ENCODE measurements around the gene APC. TPM values are rescaled to one million over a fixed set of nuclear protein-coding genes. Genes with fewer than 3 reads are reported as not detected.
A peak's percentile ranks its signal among the peaks of the same experiment; 100 is the strongest.
"Not testable (repeated sequence)": the region's sequence is repeated elsewhere in the genome, so short reads cannot be mapped to it uniquely, and the experiment has no call there.

Gene APC
- total RNA-seq, 1 donor from 2014 or later, result 35.6 TPM

- intact Hi-C loops (cut with DNase I), result no loop called here
- no peak for ATAC-seq
These were observed 86.0 kb downstream of the APC start for GRCh38 chr5:112823656-112824055.

GRCh38 chr5:112824197-112824596 lies 86.5 kb downstream of the APC start:
- no peak for DNase-seq (ENCODE audit: missing footprints)
- intact Hi-C loops (cut with DNase I), result no loop called here
- ATAC-seq, result no peak

More at GRCh38 chr5:112823656-112824055, 86.0 kb downstream of the APC start:
- no peak for DNase-seq (ENCODE audit: missing footprints)

GRCh38 chr5:112830378-112830777 lies 92.7 kb downstream of the APC start:
- DNase-seq (ENCODE audit: missing footprints) (no peak), ATAC-seq (no peak)

GRCh38 chr5:112833971-112834370 lies 96.3 kb downstream of the APC start:
- intact Hi-C loops (cut with DNase I), result no loop called here
- ATAC-seq, result no peak
- no peak for DNase-seq (ENCODE audit: missing footprints)

More at GRCh38 chr5:112830378-112830777, 92.7 kb downstream of the APC start:
- intact Hi-C loops (cut with DNase I), result no loop called here

GRCh38 chr5:112844489-112844888 lies 106.8 kb downstream of the APC start:
- intact Hi-C loops (cut with DNase I), result no loop called here
- DNase-seq (ENCODE audit: missing footprints), result no peak
- no peak for ATAC-seq

GRCh38 chr5:112846556-112846955 lies 108.9 kb downstream of the APC start:
- ATAC-seq, result no peak
- intact Hi-C loops (cut with DNase I), result loop anchor here (5.0 kb wide), 2 partner anchors 76 to 294 kb away; partner anchors contain the start of gene REEP5

GRCh38 chr5:112847306-112847705 lies 109.6 kb downstream of the APC start:
- intact Hi-C loops (cut with DNase I), result loop anchor here (5.0 kb wide), 2 partner anchors 75 to 295 kb away; partner anchors contain the start of gene REEP5

More at GRCh38 chr5:112846556-112846955, 108.9 kb downstream of the APC start:
- DNase-seq (ENCODE audit: missing footprints), result no peak

GRCh38 chr5:112848116-112848811 lies 110.6 kb downstream of the APC start:
- DNase-seq (ENCODE audit: missing footprints) (no peak), ATAC-seq (peak; percentile 87)
- intact Hi-C loops (cut with DNase I), result loop anchor here (5.0 kb wide), 2 partner anchors 74 to 296 kb away; partner anchors contain the start of gene REEP5

More at GRCh38 chr5:112847306-112847705, 109.6 kb downstream of the APC start:
- DNase-seq (ENCODE audit: missing footprints) (no peak), ATAC-seq (no peak)

GRCh38 chr5:112849912-112850311 lies 112.2 kb downstream of the APC start:
- ATAC-seq, result no peak
- intact Hi-C loops (cut with DNase I), result loop anchor here (5.0 kb wide), 2 partner anchors 72 to 298 kb away; partner anchors contain the start of gene REEP5
- DNase-seq (ENCODE audit: missing footprints), result no peak

GRCh38 chr5:112854651-112855050 lies 117.0 kb downstream of the APC start:
- ATAC-seq (no peak), DNase-seq (ENCODE audit: missing footprints) (no peak)
- intact Hi-C loops (cut with DNase I), result no loop called here

- intact Hi-C loops (cut with DNase I), result no loop called here
- ATAC-seq, result no peak
These were observed 120.2 kb downstream of the APC start for GRCh38 chr5:112857866-112858265.

GRCh38 chr5:112860571-112860928 lies 122.9 kb downstream of the APC start:
- intact Hi-C loops (cut with DNase I), result loop anchor here (2.0 to 5.0 kb wide), 2 partner anchors 60 to 117 kb away; partner anchors contain the start of gene DCP2
- ATAC-seq; DNase-seq (ENCODE audit: missing footprints): not testable (repeated sequence)

More at GRCh38 chr5:112857866-112858265, 120.2 kb downstream of the APC start:
- no peak for DNase-seq (ENCODE audit: missing footprints)

- intact Hi-C loops (cut with DNase I), result loop anchor here (2.0 to 5.0 kb wide), 2 partner anchors 60 to 116 kb away; partner anchors contain the start of gene DCP2
- ATAC-seq (peak; percentile 94), DNase-seq (ENCODE audit: missing footprints) (peak; percentile 97)
These were observed 123.4 kb downstream of the APC start, which contains the start of gene SRP19 for GRCh38 chr5:112860929-112861637. TSS of gene SRP19 (plus strand) at chr5:112861287. CDS start at chr5:112861377, 90 bp downstream.

GRCh38 chr5:112861638-112861985 lies 123.9 kb downstream of the APC start:
- no peak for DNase-seq (ENCODE audit: missing footprints)
- ATAC-seq, result no peak
- intact Hi-C loops (cut with DNase I), result loop anchor here (2.0 to 5.0 kb wide), 2 partner anchors 59 to 116 kb away; partner anchors contain the start of gene DCP2

GRCh38 chr5:112862085-112862484 lies 124.4 kb downstream of the APC start:
- DNase-seq (ENCODE audit: missing footprints) (no peak), ATAC-seq (no peak)
- intact Hi-C loops (cut with DNase I), result loop anchor here (5.0 kb wide), 1 partner anchor 115 kb away; the partner anchor contains the start of gene DCP2

- ATAC-seq (peak; percentile 32), DNase-seq (ENCODE audit: missing footprints) (no peak)
- intact Hi-C loops (cut with DNase I), result loop anchor here (5.0 kb wide), 1 partner anchor 114 kb away; the partner anchor contains the start of gene DCP2
These were observed 125.9 kb downstream of the APC start for GRCh38 chr5:112863549-112863948.

- intact Hi-C loops (cut with DNase I), result no loop called here
- DNase-seq (ENCODE audit: missing footprints), result no peak
- ATAC-seq, result no peak
These were observed 127.4 kb downstream of the APC start for GRCh38 chr5:112865128-112865527.

- DNase-seq (ENCODE audit: missing footprints) (no peak), ATAC-seq (no peak)
- intact Hi-C loops (cut with DNase I), result no loop called here
These were observed 129.1 kb downstream of the APC start for GRCh38 chr5:112866739-112867138.

- no peak for ATAC-seq
- intact Hi-C loops (cut with DNase I), result no loop called here
- DNase-seq (ENCODE audit: missing footprints), result no peak
These were observed 129.7 kb downstream of the APC start for GRCh38 chr5:112867411-112867810.

Data from Right ventricle myocardium inferior (tissue), 1 donor.